ENCODE data around the gene ABCB8. TPM values are rescaled to one million over a fixed set of nuclear protein-coding genes. Genes with fewer than 3 reads are reported as not detected.
A peak's percentile ranks its signal among the peaks of the same experiment; 100 is the strongest.

The ABCB8 gene
- total and polyA plus RNA-seq, 9 of the 15 experiments (the other 6 are each of a cell fraction or from before 2014, with no cell fraction given) = 7.6 to 106 (median 36.3) TPM

DNA sequence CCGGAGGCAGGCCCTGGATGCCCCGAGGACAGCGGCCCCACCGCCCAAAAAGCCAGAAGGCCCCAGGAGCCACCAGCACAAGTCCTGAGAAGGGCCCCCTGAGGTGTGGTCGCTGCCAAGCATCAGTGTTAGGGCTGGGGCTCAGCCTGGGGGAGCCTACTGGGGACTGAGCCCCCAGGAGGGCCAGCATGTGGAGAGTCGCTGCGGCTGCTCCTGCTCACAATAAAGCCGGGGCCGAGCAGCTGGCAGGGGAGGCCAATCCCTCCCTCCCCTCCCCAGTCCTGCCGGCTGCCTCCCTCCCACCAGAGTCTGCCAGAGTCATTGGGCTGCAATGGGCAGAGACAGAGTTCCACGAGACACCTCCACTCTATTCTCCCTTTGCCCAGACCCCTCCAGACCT is 17.0 kb downstream of the ABCB8 start:
- Histone ChIP-seq H3K4me1 (replicated peaks in 1 of 2; ENCODE audit: control insufficient read depth in 2 of 2, insufficient read depth in 2 of 2, low read length in 2 of 2) (peaks cover 7 to 56% of the 10 kb centered on the region in 2 experiments), H3K36me3 (ENCODE audit: control insufficient read depth, insufficient read depth, low read length) (peaks cover 21% of the 10 kb centered on the region), H3K9me1 (ENCODE audit: control insufficient read depth, insufficient read depth, low read length) (peaks cover 6% of the 10 kb centered on the region), H3K27ac (ENCODE audit: extremely low read depth, low read depth, low read length) (no peak overlapping the region), H3K4me2 (ENCODE audit: insufficient read depth, low read length) (no peak overlapping the region), H3K27me3 (ENCODE audit: control insufficient read depth in 2 of 2, insufficient read depth in 2 of 2, low read length in 2 of 2) (no peaks in the 10 kb centered on the region), H3K4me3 (no peak overlapping the region), H3K79me2 (ENCODE audit: control insufficient read depth, insufficient read depth, low read length) (no peaks in the 10 kb centered on the region), H4K20me1 (replicated peaks; ENCODE audit: control insufficient read depth, insufficient read depth, low read length) (0 out of 2 replicates have a peak, but pooled peaks cover 3% of the 10 kb centered on the region), H2AFZ (ENCODE audit: low read depth, low read length) (no peak overlapping the region), H3K9me3 (replicated peaks; ENCODE audit: control insufficient read depth, insufficient read depth, low read depth, low read length) (no peaks in the 10 kb centered on the region), H3K9ac (ENCODE audit: insufficient read depth in 1 of 2, low read depth in 2 of 2, low read length in 2 of 2) (no peak overlapping the region)
- POLR2A ChIA-PET = interaction anchor here (0.6 to 0.8 kb wide), 2 partner anchors 8 to 16 kb away, joined by 3 read pairs; no protein-coding TSS in a partner anchor
- in situ Hi-C loops (cut with MboI) = no loop called here
- 84% methylated on average over 11 of the region's 11 CpGs for WGBS (ENCODE audit: insufficient coverage, low coverage, missing lambda C conversion rate)
- DNase-seq (ENCODE audit: extremely low read depth in 1 of 4, low spot score in 3 of 4) (no peak), FAIRE-seq (no peak), ATAC-seq (no peak)
- peak; percentile 53; the same call in 1 of the 2 replicates for TF ChIP-seq POLR2G (IDR thresholded peaks at IDR 0.05; ENCODE audit: low read depth, low read length)
- TF ChIP-seq MTA1 (IDR thresholded peaks at IDR 0.05; ENCODE audit: borderline replicate concordance) = no peak
- no TSS peak for BruUV-seq (replicated peaks)
- CTCF ChIA-PET (ENCODE audit: low intra/inter-chr PET ratio) = no interaction called here
- intact Hi-C loops (cut with micrococcal nuclease) = no loop called here

DNA sequence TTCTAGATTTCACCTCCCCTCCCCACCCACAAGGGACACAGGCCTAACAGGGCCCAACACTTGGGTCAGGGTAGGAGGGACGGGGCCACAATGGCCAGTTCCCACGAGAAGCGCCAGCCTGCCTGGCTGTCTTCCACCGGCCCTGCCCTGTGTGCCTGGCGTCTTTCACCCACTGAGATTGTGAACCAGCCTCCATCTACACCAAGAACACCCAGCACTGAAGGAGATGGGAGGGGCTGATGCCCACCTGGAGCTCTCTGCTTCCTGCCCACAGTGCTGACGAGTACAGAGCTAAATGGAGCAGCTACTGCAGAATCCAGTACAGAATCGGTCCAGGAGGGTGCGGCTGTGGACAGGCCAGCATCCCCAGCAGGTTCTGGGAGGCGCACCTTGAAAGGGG is 17.7 kb downstream of the ABCB8 start:
- Histone ChIP-seq H3K27me3 (ENCODE audit: control insufficient read depth in 2 of 2, insufficient read depth in 2 of 2, low read length in 2 of 2) (no peaks in the 10 kb centered on the region), H3K27ac (ENCODE audit: extremely low read depth, low read depth, low read length) (no peak overlapping the region), H3K9me3 (replicated peaks; ENCODE audit: control insufficient read depth, insufficient read depth, low read depth, low read length) (no peaks in the 10 kb centered on the region), H3K36me3 (ENCODE audit: control insufficient read depth, insufficient read depth, low read length) (peaks cover 21% of the 10 kb centered on the region), H2AFZ (ENCODE audit: low read depth, low read length) (no peak overlapping the region), H3K4me3 (no peak overlapping the region), H3K9me1 (ENCODE audit: control insufficient read depth, insufficient read depth, low read length) (peaks cover 2% of the 10 kb centered on the region), H3K4me2 (ENCODE audit: insufficient read depth, low read length) (no peak overlapping the region), H3K4me1 (replicated peaks in 1 of 2; ENCODE audit: control insufficient read depth in 2 of 2, insufficient read depth in 2 of 2, low read length in 2 of 2) (peaks cover under 1 to 56% of the 10 kb centered on the region in 2 experiments; a peak in 3 of 5 replicates), H4K20me1 (replicated peaks; ENCODE audit: control insufficient read depth, insufficient read depth, low read length) (no peaks in the 10 kb centered on the region), H3K9ac (ENCODE audit: insufficient read depth in 1 of 2, low read depth in 2 of 2, low read length in 2 of 2) (peak overlapping the region in 1 of 2 experiments; percentile 77; a peak in 2 of 4 replicates), H3K79me2 (ENCODE audit: control insufficient read depth, insufficient read depth, low read length) (no peaks in the 10 kb centered on the region)
- no peak for DNase-seq (ENCODE audit: extremely low read depth in 1 of 4, low spot score in 3 of 4)
- in situ Hi-C loops (cut with MboI) (no loop called here), intact Hi-C loops (cut with micrococcal nuclease) (no loop called here)
- no peak for FAIRE-seq
- CTCF ChIA-PET (ENCODE audit: low intra/inter-chr PET ratio) = no interaction called here
- POLR2A ChIA-PET = interaction anchor here (0.6 to 1.8 kb wide), 4 partner anchors 9 to 444 kb away, joined by 3 to 6 read pairs (median 4); no protein-coding TSS in a partner anchor
- TF ChIP-seq, protein P1, sequence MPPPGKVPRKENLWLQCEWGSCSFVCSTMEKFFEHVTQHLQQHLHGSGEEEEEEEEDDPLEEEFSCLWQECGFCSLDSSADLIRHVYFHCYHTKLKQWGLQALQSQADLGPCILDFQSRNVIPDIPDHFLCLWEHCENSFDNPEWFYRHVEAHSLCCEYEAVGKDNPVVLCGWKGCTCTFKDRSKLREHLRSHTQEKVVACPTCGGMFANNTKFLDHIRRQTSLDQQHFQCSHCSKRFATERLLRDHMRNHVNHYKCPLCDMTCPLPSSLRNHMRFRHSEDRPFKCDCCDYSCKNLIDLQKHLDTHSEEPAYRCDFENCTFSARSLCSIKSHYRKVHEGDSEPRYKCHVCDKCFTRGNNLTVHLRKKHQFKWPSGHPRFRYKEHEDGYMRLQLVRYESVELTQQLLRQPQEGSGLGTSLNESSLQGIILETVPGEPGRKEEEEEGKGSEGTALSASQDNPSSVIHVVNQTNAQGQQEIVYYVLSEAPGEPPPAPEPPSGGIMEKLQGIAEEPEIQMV (tag; conservative IDR thresholded peaks at IDR 0.05; ENCODE audit: low read depth) = no peak
- peak; percentile 34; the same call in 1 of the 2 replicates for TF ChIP-seq POLR2G (IDR thresholded peaks at IDR 0.05; ENCODE audit: low read depth, low read length)
- WGBS (ENCODE audit: insufficient coverage, low coverage, missing lambda C conversion rate) = 77% methylated on average over 9 of the region's 9 CpGs
- ATAC-seq = no peak; the same call in 2 of the 3 replicates
- BruUV-seq (replicated peaks) = no TSS peak

All from K562 (cell line).